CD4-positive, alpha-beta T cell treated with Interleukin-21 for 1 hour (primary cell): ENCODE results near the gene LINGO1.

Source experiments
- DNase-seq: peaks from one replicate; pipeline ENCODE4 v3.0.0-alpha.2; 2020

Gene LINGO1

GRCh38 chr15:77591968-77592613 is 40.6 kb downstream of the LINGO1 start:
- no peak for DNase-seq

GRCh38 chr15:77589839-77590238 is 42.9 kb downstream of the LINGO1 start:
- DNase-seq: no peak

- no peak for DNase-seq
Measured at GRCh38 chr15:77588126-77588525, 44.6 kb downstream of the LINGO1 start.

DNA sequence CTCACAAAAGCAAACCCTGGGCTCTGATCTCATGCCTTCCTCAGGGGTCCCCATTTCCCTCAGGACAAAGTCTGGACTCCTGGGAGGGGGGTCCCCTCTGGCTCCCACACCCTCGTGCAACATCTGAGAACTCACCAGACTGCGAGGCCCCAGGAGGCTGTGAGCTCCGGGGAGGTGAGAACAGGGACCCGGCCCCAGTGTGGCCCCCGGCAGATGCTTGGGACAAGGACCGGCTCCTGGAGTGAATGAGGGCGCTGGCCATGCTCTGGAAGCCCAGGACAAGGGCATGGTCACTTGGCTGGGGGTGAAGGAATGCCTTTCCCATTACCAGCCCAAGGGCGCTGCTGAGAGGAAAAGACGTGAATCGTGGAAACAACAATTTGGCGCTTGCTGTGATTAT is 48.0 kb downstream of the LINGO1 start:
- no peak for DNase-seq

DNA sequence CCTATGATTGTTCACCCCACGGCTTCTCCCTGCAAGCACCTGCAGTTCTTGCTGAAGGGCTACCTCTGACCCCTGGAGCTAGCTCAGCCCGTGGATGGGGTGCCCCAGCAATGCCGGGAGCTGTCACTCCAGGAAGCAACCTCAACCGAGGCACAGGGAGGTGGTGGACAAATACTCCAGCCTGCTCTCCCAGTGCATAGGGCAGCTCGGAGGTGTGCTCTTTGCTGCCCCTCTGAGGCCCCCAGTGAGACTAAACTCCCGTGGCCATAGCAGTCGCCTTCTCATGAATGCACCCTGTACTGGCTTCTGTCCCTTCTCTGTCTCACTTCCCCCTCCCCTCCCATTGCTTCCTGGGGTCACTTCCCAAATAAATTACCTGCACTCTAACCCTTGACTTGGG is 48.5 kb downstream of the LINGO1 start:
- no peak for DNase-seq

- DNase-seq: no peak
Measured at GRCh38 chr15:77582763-77583162, 49.9 kb downstream of the LINGO1 start.

GRCh38 chr15:77581896-77582569 is 50.7 kb downstream of the LINGO1 start:
- DNase-seq: no peak

DNA sequence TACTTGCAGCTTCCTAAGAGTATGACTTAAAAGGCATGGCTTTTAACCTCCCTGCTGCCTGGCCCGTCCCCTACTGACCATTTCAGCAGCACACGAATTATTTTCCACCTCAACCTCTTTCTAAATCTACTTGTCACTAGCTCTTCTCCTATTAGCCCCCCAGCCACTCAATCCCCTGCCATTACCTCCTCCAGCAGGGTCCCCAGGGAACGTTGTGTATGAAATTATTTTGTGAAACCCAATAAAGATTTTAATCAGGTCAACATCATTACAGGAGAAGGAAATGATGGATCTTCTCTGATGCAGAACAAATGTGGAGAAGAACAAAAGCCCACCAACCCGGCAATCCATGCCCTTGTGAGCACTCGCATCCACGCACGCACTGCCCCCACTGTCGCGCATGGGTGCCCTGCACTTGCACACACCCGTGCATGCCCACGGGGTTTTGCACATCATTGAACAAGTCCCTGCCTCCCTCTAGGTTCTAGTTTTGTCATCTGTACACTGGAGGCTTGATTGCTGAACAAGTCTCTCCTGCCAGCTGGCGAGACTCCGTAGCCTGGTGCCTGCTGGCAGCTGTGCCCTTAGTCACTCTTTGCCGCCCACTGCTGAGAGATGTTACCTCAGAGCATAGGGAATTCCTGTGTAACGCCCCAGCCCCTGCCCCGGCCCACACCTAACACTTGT is 51.6 kb downstream of the LINGO1 start:
- no peak for DNase-seq

GRCh38 chr15:77579498-77580188 is 53.1 kb downstream of the LINGO1 start:
- no peak for DNase-seq

DNA sequence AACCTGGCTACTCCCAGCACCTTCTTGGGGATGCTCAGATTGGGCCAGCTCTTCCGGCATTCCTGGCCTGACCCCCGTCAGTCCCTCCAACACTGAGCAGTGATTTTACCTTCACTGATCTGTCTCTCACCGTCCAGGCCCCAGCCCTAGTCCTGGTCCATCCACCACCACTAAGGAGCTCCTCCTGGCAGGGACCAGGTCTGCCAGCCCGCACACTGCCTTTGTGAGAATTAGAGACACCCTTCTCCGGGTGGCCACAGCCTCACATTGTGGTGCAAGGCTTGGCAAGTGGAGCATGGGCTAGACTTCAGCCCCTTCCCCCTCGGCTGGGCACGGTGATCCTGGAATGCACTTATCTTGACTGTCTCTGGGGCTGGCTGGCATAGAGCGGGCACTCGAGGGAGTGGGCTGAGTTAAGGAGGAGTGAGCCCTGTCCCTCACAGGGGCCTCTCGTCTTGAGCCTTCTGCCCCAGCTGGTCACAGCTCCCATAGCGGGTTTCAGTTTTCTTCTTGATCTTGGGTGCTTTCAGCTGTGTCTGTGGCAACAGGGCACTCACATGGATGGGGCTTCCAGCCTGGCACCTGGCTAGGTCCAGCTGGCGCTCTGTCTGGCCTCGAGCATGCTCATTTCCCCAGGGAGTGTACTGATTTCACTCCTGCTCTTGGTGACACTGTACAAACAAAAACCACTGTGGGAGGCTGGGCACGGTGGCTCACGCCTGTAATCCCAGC is 53.9 kb downstream of the LINGO1 start:
- no peak for DNase-seq

DNA sequence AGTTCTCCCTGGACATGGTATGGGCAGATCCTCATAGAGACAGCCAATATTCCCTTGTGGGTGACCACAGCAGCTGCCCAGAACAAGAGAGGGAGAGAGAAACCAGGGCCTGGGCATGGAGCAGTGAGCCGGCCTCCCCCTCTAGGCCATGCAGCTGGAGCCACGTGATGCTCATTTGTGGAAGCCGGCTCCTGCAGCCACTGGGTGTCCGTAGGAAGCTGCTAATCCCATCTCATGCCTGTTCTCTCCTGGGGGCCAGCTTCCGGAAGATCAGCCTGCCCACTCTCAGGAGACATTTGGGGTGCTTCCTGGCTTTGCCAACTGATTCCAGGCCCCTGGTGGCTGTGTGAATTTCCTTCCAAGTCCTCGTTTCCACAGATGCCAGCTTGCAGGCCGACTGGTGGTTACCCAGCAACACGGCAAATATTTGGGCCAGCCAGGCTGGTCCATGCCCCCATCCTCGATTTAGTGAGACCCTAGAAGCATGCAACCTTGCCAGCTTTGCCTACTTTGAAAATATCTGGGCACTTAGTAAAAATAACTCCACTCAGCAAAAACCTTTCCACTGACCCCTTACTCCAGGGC is 55.3 kb downstream of the LINGO1 start:
- DNase-seq: no peak

DNA sequence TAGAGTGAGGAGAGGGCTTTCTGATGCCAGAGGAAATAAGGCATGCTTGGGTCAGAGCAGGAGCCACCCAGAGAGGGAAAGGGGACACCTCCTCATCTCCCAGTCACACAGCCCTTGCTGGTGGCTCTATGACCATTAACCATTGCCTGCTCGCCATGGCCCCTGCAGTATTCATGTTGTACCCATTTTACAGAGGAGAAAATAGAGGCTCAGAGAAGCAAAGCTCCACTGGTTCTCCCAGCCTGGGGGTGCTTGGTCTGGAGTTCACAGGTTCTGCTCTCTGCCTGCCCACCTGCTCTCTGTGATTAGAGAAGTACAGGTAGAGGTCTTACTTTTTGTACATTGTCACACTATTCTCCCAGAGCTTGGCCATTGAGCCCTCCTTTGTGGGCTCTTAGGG is 56.2 kb downstream of the LINGO1 start:
- DNase-seq: no peak

GRCh38 chr15:77575203-77575934 is 57.3 kb downstream of the LINGO1 start:
- no peak for DNase-seq

DNA sequence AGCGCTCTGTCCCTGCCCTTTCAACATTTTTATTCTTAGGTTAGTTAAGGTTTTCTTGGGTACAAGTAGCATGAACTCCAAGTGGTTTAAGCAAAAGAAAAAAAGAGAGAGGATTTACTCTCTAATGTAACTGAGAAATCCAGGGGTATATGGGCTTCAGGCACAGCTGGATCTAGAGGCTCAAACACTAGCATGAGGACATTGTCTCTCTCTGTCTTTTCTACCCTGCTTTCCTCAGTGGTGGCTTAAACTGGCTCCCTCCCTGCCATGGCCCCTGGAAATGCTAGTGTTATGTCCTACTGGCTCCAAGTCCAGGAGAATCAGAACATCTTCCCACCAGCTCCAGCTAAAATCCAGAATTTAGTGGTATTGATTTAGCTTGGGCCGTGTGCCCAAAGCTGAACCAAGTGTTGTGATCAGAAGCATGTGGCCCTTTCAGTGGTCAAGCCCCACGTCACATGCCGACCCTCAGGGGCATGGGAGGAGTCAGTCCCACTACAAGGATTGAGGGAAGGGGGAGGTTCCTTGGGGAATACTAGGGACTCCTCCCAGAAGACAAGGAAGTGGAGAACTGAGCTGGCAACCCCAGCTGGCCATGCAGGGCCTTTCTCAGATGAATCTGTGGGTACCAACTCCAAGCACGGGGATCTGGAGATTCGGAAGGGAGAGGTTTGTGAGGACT is 58.0 kb downstream of the LINGO1 start:
- no peak for DNase-seq

DNA sequence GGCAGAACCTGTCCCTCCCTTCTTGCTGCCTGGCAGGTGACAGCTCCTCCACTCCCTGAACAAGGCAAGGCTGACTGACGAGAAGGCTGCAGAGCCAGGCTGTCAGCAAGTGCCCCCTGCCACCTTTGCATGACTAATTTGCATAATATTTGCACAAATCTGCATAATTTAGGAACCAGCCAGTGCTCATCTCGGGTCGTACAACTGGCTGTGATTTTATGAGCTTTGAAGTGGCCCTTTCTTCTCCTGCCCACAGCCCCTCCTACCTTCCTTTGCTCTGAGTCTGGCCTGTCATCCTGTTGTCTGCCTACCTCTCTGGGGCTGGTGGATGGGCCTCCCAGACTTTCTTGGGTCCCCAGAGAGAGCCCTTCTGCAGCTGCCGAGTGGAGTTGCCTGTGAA is 58.9 kb downstream of the LINGO1 start:
- DNase-seq: no peak

DNA sequence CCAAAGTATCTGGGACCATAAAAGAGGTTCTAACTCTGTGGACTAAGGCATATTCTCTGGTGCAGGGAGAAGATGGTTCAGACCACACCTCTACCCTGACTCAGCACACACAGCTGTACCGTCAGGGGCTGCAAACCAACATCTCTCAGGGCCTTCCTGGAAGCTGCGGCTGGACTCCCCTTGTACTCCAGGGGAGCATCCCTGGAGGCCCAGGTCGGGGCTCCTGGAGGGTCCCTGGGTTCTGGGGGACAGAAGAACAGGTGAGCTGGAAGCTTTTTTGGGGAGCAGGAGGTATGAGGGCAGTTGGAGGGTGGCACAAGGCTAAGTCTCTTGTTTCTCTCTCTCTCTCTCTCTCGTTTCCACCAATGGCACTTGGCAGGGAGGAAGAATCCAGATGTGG is 60.5 kb downstream of the LINGO1 start:
- DNase-seq: no peak

DNA sequence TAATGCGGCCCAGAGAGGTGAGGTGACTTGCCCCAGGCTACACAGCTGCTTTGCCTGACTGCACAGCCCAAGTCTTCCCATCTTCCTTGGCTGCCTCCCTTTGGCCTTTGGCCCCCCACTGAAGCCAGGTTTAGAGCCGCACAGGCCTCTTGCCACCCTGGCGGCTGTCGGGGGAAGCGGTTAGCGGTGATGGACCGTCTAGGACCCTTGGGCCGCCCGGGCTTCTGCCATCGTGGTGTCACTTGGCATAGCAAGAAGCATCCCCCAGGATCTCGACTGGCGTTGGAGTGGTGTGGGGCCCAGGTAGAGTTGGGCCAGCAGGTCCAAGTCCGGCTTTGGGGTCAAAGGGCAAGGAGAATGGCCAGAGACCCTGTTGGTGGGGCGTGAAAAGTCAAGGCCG is 61.0 kb downstream of the LINGO1 start:
- DNase-seq: no peak

GRCh38 chr15:77571181-77571580 is 61.5 kb downstream of the LINGO1 start:
- no peak for DNase-seq

GRCh38 chr15:77569729-77570125 is 63.0 kb downstream of the LINGO1 start:
- no peak for DNase-seq

GRCh38 chr15:77568973-77569728 is 63.6 kb downstream of the LINGO1 start:
- no peak for DNase-seq
